Hematopoietic multipotent progenitor cell treated with erythropoietin and hydrocortisone succinate and interleukin-3 and kit ligand, for 15 days (in vitro differentiated cells): ENCODE results near the gene MRTO4.
"Not testable (repeated sequence)": the region's sequence is repeated elsewhere in the genome, so short reads cannot be mapped to it uniquely, and the experiment has no call there.

Experiments used
- DNase-seq: peaks from one replicate; pipeline ENCODE4 v3.0.0-alpha.2; 2015; ENCODE audit warnings: low spot score

MRTO4 gene

DNA sequence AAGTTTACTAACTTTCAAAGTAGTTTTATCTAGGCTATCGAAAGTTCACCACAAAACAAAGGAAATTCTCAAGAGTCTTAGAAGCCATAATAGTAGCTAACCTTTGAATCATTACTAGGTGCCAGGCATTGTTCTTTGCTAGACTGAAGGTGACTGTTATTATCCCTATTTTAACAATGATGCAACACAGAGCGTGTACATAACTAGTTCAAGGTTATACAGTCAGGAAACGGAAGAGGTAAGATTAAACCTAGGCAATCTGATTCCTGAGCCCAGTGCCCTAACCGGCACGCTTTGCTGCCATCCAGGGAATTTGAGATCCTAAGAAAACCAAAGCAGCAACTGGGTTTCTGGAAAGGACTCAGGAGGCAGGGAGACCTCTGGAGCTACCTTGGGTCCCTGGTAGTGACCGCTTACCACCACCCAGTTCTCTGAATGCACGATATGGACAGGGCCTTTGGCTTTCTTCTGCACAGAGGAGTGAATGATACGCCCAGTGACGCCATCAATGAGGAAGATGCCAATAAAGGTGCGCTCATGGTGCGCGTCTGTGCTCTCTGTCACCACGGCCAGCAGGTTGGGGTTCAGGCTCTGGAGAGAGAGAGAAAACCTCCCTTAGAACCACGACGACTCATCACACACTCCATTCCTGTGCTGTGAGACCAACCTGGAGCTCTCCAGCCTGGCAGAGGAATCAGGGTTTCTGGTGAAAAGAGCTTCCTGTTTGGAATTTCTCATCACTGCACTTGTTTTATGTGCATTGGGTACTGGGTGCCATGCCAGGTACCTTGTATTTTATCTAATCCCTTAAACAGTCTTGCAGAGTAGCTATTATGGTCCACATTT, 28.4 kb upstream of the MRTO4 start:
- DNase-seq, result no peak

DNA sequence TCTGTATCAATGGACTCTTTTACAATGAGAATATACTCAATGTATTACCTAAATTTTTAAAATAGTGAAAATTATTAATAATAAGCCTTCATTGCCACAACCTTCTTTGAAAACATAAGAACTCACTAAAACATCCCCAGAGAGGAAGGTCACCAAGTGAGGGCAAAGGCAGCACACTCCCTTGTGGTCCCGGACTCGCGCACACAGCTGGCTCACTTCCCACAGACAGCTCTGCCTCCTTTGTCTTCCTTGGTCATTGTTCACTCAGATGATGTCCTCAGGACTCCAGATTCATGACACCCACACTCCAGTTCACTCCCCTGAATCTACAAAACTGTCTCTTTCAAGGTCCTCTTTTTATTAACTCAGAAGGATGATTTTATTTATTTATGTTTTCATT, 22.4 kb upstream of the MRTO4 start:
- no peak for DNase-seq

DNA sequence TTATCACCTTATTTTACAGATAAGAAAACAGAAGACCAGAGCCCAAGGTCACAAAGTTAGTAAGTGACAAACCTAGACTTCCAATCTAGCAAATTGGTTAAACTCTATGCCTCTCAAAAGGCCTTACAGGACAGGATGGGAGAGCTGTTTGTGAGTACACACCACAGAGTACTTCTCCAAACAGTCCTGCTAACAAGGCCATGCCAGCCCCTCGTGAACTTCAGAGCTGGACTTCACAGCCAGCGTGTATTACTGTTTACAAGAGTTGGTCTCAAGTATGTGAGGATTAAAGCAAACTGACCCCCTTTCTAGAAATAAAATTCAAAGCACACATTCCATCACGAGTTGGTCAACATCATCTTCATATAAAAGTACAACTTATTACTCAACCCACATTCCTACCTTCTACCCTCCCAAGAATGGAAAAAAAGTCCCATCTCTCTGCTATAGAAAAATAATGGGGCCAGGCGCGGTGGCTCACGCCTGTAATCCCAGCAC, 21.7 kb upstream of the MRTO4 start:
- DNase-seq, result no peak

DNA sequence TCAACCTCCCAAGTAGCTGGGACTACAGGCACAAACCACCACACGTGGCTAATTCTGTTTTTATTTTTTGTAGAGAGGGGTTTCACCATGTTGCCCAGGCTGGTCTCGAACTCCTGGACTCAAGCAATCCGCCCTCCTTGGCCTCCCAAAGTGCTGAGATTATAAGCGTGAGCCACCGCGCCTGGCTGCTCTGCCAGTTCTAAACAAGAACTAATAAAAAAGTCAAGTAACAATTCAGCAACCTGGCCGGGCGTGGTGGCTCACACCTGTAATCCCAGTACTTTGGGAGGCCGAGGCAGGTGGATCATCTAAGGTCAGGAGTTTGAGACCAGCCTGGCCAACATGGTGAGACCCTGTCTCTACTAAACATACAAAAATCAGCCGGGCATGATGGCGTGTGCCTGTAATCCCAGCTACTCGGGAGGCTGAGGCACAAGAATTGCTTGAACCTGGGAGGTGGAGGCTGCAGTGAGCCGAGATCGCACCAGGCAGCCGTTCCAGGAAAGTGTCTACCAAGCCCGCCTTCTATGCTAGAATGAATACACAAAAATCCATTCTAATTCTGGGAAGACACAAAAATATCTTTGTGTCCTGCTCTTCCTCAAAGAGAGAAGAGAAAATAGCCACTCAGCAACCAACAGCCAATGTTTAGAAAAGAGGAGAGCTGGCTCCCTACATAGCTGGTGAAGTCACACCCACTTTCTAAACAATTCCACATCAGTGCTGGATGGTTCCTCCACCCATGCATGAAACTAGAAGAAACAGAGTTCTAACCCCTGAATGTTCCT, 19.7 kb upstream of the MRTO4 start:
- DNase-seq, result not testable (repeated sequence)

DNA sequence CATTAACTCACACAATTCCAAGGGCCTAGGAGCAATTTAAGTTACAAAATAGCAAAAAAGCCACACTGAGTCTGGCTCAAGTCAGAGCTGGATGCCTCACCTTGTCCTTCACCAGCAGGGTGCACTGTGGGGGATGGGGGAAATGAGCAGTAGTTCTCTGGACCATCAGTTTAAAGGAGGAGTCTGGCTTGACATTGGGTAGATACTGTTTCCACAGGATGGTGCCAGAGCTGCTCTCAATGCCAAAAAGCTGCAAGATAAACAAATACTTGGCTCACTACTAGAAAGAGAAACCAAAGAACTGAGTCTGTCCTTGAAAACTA, 19.1 kb upstream of the MRTO4 start:
- no peak for DNase-seq

DNA sequence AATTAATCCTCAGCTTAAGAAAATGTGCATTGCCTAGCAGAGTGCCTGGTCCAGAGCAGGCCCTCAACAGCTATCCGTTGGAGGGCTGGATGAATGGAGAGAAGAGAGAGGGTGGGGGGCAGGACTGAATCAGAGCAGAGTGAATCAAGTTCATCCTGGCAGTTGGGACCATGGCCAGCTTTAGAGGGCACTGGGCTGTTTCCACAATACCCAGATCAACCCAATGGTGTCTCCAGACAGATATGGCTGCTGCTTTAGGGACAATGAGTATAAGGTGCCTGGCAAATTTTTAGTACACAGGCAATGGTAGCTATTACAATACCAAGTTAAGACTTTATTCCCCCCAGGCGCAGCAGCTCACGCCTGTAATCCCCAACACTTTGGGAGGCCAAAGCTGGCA, 17.4 kb upstream of the MRTO4 start:
- DNase-seq, result no peak

DNA sequence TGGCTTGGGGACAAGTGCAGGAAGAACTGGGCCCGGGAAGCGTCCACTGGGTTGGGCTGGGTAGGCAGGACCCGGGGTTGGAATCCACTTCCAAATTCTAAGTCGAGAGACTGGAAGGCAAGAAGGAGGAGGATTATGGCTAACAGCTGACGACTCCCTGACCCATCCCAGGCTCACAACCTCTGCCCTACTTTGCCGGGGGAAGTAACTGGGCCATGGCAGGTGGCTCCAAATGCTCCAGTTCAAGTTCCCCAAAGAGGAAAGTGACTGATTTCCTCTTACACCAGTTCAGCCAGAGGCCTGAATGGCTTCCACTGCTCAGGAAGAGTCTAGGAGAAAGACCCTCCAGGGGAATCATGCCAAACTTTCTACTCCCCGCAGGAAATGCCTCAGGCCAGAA, 11.7 kb upstream of the MRTO4 start:
- DNase-seq, result no peak

DNA sequence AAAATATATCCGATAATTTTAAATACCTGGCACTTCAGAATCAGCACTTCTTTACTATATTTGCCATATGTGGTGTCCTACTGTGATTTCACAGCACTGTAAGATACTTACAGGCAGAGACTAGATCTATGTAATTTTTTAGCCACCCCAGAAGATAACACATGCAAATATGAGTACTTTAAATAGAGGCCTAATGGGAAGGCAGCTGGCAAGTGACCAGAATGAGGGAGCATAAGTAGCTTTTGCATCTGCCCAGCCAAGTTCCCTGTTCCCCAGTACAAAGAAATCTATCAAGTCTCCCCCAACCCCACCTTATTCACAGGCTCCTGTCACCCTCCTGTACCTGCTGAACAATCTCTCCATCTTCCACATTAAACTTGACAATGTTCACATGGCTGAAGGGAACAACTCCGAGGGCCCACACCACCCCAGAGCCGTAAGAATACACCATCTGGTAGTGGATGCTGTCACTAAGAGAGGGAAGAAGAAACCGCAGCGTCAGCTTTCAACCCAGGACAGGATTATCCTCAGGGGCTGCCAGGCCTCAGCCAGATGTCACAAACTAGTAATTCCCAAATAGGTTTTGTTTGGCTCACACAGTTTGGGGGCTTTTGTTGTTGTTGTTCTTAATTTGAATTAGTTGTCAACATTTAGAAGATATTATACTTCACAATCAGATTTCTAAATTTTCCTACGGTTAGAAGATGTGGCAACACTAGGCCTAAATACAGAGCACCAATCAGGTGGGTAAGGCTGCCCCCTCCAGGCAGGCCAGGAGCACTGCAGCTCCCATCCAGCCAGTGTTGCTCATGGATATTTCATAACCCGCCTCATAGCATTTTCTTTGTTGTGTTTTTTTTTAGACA, 10.7 kb upstream of the MRTO4 start:
- peak; percentile 77 for DNase-seq

DNA sequence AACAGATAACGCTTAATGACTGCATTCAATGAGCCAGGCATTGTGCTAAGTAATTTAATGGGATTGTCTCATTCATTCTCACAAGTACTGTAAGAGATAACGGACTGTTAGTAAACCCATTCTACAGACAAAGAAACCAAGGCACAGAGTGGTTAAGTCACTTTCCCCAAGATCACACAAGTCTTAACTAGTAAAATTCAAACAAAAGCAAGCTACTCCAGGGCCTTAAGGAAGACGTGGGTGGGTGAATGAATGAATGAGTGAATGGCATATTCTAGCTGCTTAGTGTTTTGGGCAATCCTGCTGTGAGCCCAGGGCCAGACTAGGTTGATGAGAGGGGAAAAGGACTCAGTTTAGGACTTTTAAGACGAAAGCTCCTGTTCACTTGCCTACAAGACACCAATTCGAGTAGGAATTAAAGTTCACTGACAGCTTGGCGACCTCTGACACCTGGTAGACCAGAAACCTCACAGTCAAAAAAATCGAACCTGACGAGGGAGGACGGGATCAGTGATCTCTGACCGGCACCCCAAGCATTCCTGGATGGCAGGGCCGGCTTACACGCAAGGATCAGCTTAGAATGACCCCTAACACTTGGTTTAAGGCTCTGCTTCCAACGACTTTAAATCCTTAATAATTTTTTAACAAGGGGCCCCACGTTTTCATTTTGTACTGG, 838 bp upstream of the MRTO4 start:
- peak; percentile 12 for DNase-seq

DNA sequence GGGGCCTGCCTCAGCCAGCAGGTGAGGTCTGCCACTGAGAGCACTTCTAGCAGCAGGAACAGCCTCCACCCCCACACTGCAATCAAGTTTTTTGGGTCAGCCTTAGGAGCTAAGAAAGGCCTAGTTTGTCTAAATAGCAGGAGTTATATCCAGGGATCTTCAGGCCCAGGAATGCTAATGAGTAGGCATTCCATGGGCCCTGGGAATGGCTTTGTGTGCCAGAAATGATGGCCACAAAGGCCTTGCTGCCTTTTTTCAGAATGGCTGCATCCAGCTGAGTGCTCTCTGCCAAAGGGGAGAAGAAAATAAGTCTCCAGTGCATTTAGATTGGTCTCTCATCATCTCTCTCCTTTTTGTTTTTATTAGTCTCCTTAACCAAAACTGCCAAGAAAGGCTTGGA, 2.8 kb downstream of the MRTO4 start:
- no peak for DNase-seq

DNA sequence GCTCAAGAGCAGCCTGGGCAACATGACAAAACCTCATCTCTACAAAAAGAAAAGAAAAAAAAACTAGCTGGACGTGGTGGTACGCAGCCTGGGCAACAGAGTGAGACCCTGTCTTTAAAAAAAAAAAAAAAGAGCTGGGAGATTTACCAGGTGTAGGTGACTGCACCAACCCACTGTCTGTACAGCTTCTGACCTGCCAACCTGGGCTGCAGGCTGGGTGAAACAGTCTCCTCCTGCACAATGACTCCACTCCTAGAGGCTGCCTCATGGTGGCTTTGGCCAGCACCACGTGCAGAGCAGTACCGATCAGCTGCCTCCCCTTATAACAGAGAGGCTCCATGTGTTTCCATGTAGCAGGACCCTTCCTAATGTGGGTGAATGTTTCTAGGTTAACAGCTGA, 3.7 kb downstream of the MRTO4 start:
- no peak for DNase-seq

DNA sequence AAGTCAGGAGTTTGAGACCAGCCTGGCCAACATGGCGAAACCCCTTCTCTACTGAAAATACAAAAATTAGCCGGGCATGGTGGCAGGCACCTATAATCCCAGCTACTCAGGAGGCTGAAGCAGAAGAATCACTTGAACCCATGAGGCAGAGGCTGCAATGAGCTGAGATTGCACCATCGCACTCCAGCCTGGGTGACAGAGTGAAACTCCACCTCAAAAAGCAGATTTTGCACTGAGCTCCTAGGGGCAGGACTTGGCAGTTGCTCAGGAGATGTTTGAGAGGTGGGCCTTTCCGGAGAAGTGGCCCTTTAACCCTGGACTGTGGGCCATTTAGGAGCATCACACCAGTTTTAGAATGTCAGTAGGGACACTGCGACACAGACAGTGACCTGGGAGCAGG, 4.7 kb downstream of the MRTO4 start:
- not testable (repeated sequence) for DNase-seq

DNA sequence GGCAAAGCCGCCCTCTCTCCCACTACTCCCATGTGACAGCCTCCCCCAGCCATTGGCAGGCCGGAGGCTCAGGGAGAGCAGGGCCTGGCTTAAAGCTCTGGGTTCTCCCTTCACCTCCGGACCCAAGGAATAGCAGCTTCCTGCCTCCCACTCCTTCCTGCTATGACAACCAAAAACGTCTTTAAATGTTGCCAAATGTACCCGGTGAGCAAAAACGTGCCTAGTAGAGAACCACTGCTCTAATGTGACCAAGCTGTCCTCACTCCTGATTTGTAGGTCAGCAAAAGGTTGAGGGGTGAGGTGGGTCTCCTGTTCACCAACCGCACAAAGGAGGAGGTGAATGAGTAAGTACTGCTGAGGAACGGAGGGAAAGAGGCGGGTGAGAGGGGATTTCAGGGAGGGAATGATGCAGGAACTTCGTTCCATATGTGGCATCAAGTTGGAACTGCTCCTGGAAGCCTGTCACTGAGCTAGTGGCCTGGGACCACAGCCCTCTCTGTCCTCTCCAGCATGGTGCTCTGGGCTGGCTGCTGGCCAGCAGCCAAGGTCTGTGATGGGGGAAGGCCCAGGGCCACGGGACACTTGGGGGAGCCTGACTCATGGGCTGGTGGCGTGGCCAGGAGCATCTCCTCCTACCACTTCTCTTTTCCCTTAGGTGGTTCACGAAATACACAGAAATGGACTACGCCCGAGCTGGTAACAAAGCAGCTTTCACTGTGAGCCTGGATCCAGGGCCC, 5.7 kb downstream of the MRTO4 start:
- DNase-seq, result no peak

DNA sequence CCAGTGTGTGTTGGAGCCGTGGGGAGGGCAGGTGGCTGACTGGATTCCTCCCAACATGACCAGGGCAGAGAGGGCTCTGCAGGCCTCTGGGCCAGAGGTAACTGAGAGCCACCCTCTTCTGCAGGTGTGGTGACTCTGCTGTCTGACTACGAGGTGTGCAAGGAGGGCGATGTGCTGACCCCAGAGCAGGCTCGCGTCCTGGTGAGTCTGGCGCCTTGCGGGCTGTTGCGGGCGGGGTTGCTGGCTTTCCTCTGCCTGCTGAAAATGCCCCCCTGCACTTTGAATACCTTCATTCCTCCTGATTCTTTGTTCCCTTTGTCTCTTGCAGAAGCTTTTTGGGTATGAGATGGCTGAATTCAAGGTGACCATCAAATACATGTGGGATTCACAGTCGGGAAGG, 6.7 kb downstream of the MRTO4 start:
- DNase-seq, result no peak

DNA sequence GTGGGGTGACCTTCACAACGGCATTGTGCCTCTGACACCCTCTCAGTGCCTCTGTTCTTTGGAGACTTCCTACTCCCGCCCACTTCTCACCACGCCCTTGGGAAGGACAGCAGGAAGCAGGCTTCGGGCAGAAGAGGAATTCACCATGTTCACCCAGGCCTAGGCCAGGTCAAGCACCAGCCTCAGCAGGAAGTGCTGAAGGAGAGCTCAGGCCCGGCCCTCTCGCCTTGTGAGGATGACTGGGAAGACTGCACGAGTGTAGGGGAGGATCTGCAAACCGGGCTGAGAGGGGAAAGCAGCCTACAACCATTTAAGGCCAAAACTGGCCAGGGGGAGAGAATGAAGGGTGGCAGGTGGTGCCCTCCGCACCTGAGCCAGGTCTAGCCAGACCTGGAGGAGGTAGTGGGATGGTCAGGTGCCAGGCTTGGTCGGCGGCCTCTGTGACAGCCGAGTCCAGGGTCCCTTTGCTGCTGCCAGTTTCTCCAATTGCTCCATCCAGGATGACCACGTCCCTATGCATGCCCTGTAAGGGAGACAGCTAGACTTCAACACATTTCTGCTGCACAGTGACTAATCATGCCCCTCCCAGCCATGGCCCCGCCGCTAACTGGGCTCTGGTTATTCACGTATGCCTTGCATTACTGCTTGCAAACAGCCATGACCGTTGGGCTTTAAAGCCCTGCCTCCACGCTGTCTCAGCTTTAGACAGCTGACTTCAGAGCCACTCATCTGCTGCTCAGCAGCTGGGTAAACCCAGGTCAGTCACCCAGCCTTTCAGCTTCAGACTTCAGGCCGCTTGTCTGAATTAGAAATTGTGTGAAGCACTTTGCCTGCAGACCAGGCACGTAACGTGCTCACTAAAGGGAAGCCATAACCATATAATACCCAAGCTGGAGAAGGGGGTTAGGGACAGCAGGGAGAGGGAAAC, 8.9 kb downstream of the MRTO4 start:
- no peak for DNase-seq

DNA sequence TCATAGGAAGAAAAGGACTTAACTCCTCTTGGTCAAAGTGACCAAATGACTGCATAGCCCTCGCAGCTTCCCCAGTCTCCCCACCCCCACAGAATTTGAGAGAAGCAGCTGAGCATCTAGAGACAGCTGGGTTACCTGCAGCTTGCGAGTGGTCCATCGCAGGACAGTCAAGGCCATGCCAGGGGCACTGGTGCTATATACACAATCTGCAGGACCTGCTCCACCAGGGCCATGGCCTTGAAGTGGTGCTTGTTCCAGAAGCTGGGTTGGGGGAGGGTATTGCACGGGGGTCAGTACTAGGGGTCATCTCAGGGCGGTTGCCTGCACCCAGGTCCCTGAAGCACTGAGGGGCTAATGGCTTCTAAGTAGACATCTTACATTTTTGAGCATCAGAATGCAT, 10.4 kb downstream of the MRTO4 start:
- DNase-seq, result no peak

DNA sequence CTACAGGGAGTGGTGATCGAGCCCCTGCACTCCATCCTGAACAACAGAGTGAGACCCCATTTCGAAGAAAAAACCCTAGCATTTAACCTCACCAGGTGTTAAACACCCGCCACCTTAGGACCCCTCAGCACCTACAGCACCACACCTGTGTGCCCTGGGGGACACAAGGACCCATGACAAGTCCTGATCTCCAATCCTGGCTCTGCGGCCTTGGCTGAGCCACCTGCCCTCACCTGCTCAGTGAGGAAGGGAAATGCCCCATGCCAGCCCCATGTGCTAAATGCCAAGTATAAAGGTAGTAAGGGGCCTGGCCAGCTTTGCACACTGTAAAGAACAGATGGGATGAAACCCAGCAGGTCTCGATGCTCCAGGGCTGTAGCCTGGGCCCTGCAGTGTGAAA, 11.1 kb downstream of the MRTO4 start:
- DNase-seq, result no peak

DNA sequence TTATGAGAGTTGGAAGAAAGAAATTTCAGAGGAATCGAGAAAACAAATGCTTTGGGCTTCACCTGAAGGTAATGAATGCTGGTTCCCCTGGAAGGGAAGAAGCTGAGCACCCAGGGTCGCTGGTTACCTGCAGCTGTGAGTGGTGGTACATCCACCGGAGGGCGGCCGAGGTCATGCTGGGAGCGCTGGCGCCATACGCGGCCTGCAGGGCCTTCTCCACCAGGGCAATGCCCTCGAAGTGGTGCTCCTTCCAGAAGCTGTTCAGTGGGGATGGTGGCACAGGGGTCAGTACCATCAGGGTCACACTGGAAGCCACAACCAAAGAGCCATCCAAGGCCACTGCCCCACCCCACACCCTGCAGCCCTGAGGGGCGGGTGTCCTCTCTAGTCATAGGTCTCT, 16.8 kb downstream of the MRTO4 start:
- no peak for DNase-seq

DNA sequence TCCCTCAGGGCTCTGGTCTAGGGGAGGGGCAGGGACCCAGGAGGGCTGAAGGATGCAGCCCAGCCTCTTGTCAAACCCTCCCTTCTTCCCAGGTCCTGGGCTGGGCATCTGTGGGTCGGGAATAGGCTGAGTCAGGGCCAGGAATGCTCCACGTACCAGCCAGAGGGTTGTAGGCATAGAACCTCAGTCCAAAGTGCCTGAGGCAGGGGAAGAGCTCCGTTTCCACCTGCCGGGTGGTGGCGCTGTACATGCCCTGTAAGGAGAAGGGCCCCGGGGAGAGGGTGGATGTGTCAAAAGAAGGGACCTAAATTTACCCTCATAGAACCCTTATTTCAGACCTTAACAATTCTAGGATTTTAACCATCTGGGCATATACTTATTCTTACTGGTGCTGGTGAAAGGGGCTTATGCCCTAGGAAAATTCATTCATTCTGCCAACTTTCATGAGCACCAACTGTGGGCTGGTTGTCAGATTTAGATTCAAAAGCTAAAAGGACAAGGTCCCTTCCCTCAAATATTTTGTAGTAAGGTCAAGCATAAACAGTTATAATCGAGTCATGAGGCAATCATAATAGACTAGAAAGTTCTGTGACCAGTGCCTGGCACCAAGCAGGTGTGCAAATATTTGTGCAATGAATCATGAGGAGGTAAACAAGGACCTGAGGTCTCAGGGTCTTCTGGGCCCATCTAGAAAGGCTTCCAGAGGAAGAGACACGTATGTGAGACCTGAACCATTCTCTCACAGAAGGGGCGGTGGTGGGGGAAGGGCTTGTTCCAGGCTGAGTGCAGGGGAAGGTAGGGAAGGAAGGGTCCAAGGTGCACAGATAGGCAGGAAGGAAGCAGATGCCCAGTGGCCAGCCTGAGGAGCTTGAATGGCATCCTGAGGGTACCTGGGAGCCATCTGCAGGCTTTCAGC, 18.1 kb downstream of the MRTO4 start:
- not testable (repeated sequence) for DNase-seq
